ENCODE measurements around the gene TSPOAP1. TPM values are rescaled to one million over a fixed set of nuclear protein-coding genes. Genes with fewer than 3 reads are reported as not detected.

The TSPOAP1 gene
- total and polyA plus RNA-seq, 2 of the 4 experiments (the other 2 are of a cell fraction), result 0.90 to 1.6 TPM

DNA sequence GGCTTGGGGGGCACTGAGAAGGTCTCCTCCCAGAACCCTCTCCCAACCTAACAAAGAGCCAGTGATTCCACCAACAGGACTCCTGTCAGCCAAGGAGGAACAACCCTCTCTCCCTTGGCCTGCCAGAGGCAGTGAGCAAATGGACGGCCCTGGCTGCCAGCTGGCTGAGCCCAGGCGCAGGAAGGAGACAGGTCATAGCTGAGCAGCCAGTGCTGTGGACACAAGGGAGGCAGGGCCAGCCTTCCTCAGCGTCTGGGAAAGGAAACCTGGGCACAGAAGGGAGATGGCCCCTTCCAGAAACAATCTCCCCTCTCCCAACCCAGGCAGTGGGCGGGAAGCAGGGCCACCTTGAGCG is 50.0 kb downstream of the TSPOAP1 start:
- 21% methylated on average over 3 of the region's 5 CpGs; no CpG with 5 or more reads in 1 of the 2 experiments for WGBS, 2 experiments (ENCODE audit: extremely low coverage in 2 of 2, insufficient read length in 1 of 2)
- dilution Hi-C loops (cut with HindIII; ENCODE audit: low sequenced_read_pairs, unreplicated experiment), result no loop called here
- Histone ChIP-seq H3K27ac (ENCODE audit: insufficient read depth, low read length) (no peak overlapping the region), H3K18ac (ENCODE audit: low read depth, low read length) (no peak overlapping the region), H2BK120ac (ENCODE audit: low read depth, low read length) (no peak overlapping the region), H3K9ac (ENCODE audit: low read depth, low read length) (no peak overlapping the region), H3K4ac (ENCODE audit: low read depth, low read length) (no peak overlapping the region), H4K5ac (ENCODE audit: low read depth, low read length) (no peak overlapping the region), H2AFZ (replicated peaks; ENCODE audit: low read length, poor library complexity) (peak overlapping the region; percentile 13), H2BK5ac (ENCODE audit: low read depth, low read length, poor library complexity, severe bottlenecking) (no peak overlapping the region), H3K4me3 (ENCODE audit: insufficient read depth, low read depth, low read length) (no peak overlapping the region), H2BK20ac (ENCODE audit: low read depth, low read length) (no peak overlapping the region), H2AK5ac (ENCODE audit: low read depth, low read length) (no peak overlapping the region), H3K36me3 (ENCODE audit: control insufficient read depth, insufficient read depth, low read length) (no peaks in the 10 kb centered on the region), H4K91ac (ENCODE audit: insufficient read depth, low read depth, low read length) (no peak overlapping the region), H3K4me1 (ENCODE audit: control insufficient read depth, insufficient read depth, low read length) (no peaks in the 10 kb centered on the region), H4K8ac (ENCODE audit: low read depth in 2 of 2, low read length in 2 of 2) (no peak overlapping the region), H2BK15ac (ENCODE audit: low read depth, low read length) (no peak overlapping the region), H2AK9ac (replicated peaks; ENCODE audit: low read depth, low read length, poor library complexity) (no peak overlapping the region), H4K20me1 (ENCODE audit: insufficient read depth, low read length) (no peaks in the 10 kb centered on the region), H3K14ac (replicated peaks; ENCODE audit: low read depth, low read length) (no peak overlapping the region), H3K79me1 (ENCODE audit: low read depth in 1 of 2, low read length in 2 of 2) (no peaks in the 10 kb centered on the region), H3K4me2 (ENCODE audit: low read depth, low read length) (no peak overlapping the region), H3K9me3 (ENCODE audit: control insufficient read depth, insufficient read depth, low read length) (no peaks in the 10 kb centered on the region), H3K56ac (ENCODE audit: extremely low read depth, insufficient read depth, low read length) (no peak overlapping the region), H3K9me1 (ENCODE audit: insufficient read depth, low read length) (no peaks in the 10 kb centered on the region), H3K27me3 (ENCODE audit: control insufficient read depth, insufficient read depth, low read length) (peaks cover 15% of the 10 kb centered on the region; the same call in 1 of the 2 replicates), H3K23ac (ENCODE audit: low read depth, low read length) (no peak overlapping the region)
- ATAC-seq (ENCODE audit: low read depth) (peak; percentile 14; the same call in 1 of the 2 replicates), DNase-seq (no peak)
- TF ChIP-seq, protein P1, sequence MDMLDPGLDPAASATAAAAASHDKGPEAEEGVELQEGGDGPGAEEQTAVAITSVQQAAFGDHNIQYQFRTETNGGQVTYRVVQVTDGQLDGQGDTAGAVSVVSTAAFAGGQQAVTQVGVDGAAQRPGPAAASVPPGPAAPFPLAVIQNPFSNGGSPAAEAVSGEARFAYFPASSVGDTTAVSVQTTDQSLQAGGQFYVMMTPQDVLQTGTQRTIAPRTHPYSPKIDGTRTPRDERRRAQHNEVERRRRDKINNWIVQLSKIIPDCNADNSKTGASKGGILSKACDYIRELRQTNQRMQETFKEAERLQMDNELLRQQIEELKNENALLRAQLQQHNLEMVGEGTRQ (IDR thresholded peaks at IDR 0.05; ENCODE audit: low read depth, low read length), result no peak
- TF ChIP-seq MAFK (IDR thresholded peaks at IDR 0.05; ENCODE audit: low read depth, low read length), result no peak
- TF ChIP-seq SMC3 (IDR thresholded peaks at IDR 0.05; ENCODE audit: low read depth, low read length), result no peak
- no peak for TF ChIP-seq MXI1 (IDR thresholded peaks at IDR 0.05; ENCODE audit: borderline replicate concordance, low read depth, low read length)
- no peak for TF ChIP-seq FOS (IDR thresholded peaks at IDR 0.05; ENCODE audit: low read depth, low read length)
- no peak for TF ChIP-seq POLR2A (IDR thresholded peaks at IDR 0.05; ENCODE audit: low read depth, low read length)
- TF ChIP-seq, protein P2, sequence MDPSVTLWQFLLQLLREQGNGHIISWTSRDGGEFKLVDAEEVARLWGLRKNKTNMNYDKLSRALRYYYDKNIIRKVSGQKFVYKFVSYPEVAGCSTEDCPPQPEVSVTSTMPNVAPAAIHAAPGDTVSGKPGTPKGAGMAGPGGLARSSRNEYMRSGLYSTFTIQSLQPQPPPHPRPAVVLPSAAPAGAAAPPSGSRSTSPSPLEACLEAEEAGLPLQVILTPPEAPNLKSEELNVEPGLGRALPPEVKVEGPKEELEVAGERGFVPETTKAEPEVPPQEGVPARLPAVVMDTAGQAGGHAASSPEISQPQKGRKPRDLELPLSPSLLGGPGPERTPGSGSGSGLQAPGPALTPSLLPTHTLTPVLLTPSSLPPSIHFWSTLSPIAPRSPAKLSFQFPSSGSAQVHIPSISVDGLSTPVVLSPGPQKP (IDR thresholded peaks at IDR 0.05; ENCODE audit: borderline replicate concordance, low read depth, low read length), result no peak
- no peak for TF ChIP-seq MAZ (IDR thresholded peaks at IDR 0.05; ENCODE audit: borderline replicate concordance, low read depth, low read length)
- TF ChIP-seq BHLHE40 (IDR thresholded peaks at IDR 0.05; ENCODE audit: low read depth, low read length), result no peak
- no peak for TF ChIP-seq NFE2L2 (IDR thresholded peaks at IDR 0.05; ENCODE audit: low read depth, low read length)
- no peak for TF ChIP-seq CEBPB (IDR thresholded peaks at IDR 0.05; ENCODE audit: low read depth, low read length)
- TF ChIP-seq, protein P3, sequence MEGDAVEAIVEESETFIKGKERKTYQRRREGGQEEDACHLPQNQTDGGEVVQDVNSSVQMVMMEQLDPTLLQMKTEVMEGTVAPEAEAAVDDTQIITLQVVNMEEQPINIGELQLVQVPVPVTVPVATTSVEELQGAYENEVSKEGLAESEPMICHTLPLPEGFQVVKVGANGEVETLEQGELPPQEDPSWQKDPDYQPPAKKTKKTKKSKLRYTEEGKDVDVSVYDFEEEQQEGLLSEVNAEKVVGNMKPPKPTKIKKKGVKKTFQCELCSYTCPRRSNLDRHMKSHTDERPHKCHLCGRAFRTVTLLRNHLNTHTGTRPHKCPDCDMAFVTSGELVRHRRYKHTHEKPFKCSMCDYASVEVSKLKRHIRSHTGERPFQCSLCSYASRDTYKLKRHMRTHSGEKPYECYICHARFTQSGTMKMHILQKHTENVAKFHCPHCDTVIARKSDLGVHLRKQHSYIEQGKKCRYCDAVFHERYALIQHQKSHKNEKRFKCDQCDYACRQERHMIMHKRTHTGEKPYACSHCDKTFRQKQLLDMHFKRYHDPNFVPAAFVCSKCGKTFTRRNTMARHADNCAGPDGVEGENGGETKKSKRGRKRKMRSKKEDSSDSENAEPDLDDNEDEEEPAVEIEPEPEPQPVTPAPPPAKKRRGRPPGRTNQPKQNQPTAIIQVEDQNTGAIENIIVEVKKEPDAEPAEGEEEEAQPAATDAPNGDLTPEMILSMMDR (conservative IDR thresholded peaks at IDR 0.05; ENCODE audit: low read depth, low read length), result no peak
- TF ChIP-seq CHD1 (IDR thresholded peaks at IDR 0.05; ENCODE audit: low read depth, low read length), result no peak
- TF ChIP-seq RCOR1 (IDR thresholded peaks at IDR 0.05; ENCODE audit: insufficient replicate concordance, low read length), result no peak
- intact Hi-C loops (cut with micrococcal nuclease), result no loop called here
- in situ Hi-C loops (cut with MboI; ENCODE audit: low sequenced_read_pairs), result no loop called here
- no TSS peak for BruUV-seq (replicated peaks)
- ChIA-PET CTCF (no interaction called here), POLR2A (ENCODE audit: unreplicated experiment) (no interaction called here)

Measured in IMR-90 (cell line).